ENCODE data around the gene FUT2.

DNA sequence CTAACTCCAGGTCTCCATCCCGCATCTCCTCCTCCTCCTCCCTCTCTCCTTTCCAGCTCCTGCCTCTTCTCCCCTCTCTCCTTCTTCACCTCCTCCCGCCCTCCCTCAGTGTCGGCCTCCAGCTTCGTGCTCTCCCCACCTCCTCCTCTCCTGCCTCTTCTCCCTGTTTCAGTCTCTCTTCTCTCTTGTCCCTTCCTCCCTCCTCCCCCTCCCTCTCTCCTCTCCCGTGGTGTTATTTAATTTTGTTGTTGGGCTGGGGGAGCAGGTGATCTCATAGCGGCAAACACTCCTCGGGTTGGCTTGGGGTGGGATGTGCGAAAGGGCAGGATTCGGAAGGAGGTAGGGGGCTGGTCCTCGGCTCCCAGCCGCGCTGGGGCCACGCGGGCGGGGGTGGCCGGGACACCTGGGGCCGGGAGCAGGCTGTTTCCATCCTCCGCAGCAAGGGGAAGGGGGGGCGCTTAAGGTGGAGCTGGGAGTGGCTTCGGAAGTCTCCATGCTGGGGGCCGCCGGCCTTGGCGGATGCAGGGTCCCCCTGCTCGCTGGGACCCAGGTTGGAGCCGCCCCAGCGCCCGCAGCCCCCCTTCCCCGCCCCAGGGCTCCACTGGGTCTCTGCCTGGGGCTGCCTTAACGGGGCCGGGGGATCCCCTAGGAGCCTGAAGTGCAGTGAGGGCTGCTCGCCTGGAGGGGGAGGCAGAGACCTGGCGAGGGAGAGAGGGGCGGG lies 49.6 kb upstream of the FUT2 start, which contains the start of gene CA11:
- TF ChIP-seq, protein P1, sequence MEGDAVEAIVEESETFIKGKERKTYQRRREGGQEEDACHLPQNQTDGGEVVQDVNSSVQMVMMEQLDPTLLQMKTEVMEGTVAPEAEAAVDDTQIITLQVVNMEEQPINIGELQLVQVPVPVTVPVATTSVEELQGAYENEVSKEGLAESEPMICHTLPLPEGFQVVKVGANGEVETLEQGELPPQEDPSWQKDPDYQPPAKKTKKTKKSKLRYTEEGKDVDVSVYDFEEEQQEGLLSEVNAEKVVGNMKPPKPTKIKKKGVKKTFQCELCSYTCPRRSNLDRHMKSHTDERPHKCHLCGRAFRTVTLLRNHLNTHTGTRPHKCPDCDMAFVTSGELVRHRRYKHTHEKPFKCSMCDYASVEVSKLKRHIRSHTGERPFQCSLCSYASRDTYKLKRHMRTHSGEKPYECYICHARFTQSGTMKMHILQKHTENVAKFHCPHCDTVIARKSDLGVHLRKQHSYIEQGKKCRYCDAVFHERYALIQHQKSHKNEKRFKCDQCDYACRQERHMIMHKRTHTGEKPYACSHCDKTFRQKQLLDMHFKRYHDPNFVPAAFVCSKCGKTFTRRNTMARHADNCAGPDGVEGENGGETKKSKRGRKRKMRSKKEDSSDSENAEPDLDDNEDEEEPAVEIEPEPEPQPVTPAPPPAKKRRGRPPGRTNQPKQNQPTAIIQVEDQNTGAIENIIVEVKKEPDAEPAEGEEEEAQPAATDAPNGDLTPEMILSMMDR (IDR thresholded peaks at IDR 0.05), result peak; percentile 87 to 94 (median 90)
- peak; percentile 32 for TF ChIP-seq POLR2A (IDR thresholded peaks at IDR 0.05)
- peak in 1 of 3 donors; percentile 33 for TF ChIP-seq POLR2AphosphoS5 (IDR thresholded peaks at IDR 0.05)
